ENCODE measurements around the gene PRSS12. TPM values are rescaled to one million over a fixed set of nuclear protein-coding genes. Genes with fewer than 3 reads are reported as not detected.

The PRSS12 gene
- total and polyA plus RNA-seq, 7 donors, result 0.28 to 16.1 (median 1.3) TPM

- Histone ChIP-seq H3K27me3 (no peaks in the 10 kb centered on the region), H3K4me1 (no peaks in the 10 kb centered on the region), H3K4me3 (no peak overlapping the region), H3K36me3 (no peaks in the 10 kb centered on the region), H3K27ac (no peak overlapping the region), H3K9me3 (no peaks in the 10 kb centered on the region)
- 50 to 72% methylated on average over 2 of the region's 2 CpGs for WGBS, 2 donors
- intact Hi-C loops (cut with DNase I), result no loop called here
- no peak for DNase-seq
- TF ChIP-seq POLR2A (IDR thresholded peaks at IDR 0.05) (no peak), EP300 (IDR thresholded peaks at IDR 0.05) (no peak)
Observed at GRCh38 chr4:118367872-118368271, 15.1 kb upstream of the PRSS12 start.

- 94 to 95% methylated on average over 3 of the region's 3 CpGs for WGBS, 2 donors
Observed at GRCh38 chr4:118367361-118367760, 14.6 kb upstream of the PRSS12 start.

DNA sequence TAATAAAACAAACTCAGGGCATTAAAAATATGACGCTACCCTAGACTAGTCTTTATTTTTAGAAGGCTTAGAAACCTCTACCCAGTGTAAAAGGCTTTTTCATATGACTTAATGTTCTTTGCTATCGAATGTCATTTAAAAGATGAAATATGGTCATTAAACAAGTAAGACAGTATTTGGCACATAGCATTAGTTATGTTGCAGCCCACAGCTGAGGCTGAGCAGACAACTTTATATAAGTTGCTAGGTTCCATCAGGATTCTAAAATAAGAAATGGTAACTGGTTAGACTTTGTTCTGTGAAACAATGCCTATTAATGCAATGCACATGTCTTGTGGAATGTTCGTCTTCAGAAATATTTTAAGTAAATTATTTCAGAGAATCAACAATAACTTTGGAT lies 10.4 kb upstream of the PRSS12 start:
- TF ChIP-seq POLR2AphosphoS5 (IDR thresholded peaks at IDR 0.05) (no peak), POLR2A (IDR thresholded peaks at IDR 0.05) (no peak), CTCF (IDR thresholded peaks at IDR 0.05) (no peak), EP300 (IDR thresholded peaks at IDR 0.05) (no peak)
- Histone ChIP-seq H3K4me3 (no peak overlapping the region), H3K4me1 (no peaks in the 10 kb centered on the region), H3K27me3 (no peaks in the 10 kb centered on the region), H3K9me3 (no peaks in the 10 kb centered on the region), H3K27ac (no peak overlapping the region), H3K36me3 (no peaks in the 10 kb centered on the region)
- 73 to 84% methylated on average over 3 of the region's 3 CpGs for WGBS, 2 donors
- no peak for DNase-seq
- intact Hi-C loops (cut with DNase I), result no loop called here

More at GRCh38 chr4:118367361-118367760, 14.6 kb upstream of the PRSS12 start:
- no peaks in the 10 kb centered on the region for H3K9me3 ChIP-seq
- H3K36me3 ChIP-seq, result no peaks in the 10 kb centered on the region
- H3K4me1 ChIP-seq, result no peaks in the 10 kb centered on the region
- H3K27me3 ChIP-seq, result no peaks in the 10 kb centered on the region
- no peak overlapping the region for H3K27ac ChIP-seq
- no peak for TF ChIP-seq POLR2AphosphoS5 (IDR thresholded peaks at IDR 0.05)
- TF ChIP-seq EP300 (IDR thresholded peaks at IDR 0.05), result no peak
- TF ChIP-seq POLR2A (IDR thresholded peaks at IDR 0.05), result no peak
- no peak for TF ChIP-seq CTCF (IDR thresholded peaks at IDR 0.05)
- H3K4me3 ChIP-seq, result no peak overlapping the region
- no peak for DNase-seq
- intact Hi-C loops (cut with DNase I), result no loop called here

DNA sequence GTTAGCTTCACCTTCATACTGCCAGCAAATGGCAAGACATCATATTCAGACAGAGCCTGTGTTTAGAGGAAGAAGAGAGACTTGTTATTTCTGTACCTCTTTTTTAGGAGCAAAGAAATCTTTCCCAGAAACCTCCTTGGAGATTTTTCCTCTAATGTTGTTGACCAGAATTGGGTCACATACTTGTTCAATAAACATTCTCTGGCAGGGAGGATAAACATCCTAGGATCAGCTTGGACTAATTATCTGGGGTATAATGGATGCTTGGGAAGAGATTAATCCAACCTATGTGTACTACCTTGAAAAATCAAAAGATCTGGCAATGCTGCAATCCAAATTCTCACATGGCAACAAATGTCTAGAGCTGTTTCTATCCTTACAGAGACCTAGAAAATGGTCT lies 8.4 kb upstream of the PRSS12 start:
- TF ChIP-seq EP300 (IDR thresholded peaks at IDR 0.05) (no peak), CTCF (IDR thresholded peaks at IDR 0.05) (no peak), POLR2AphosphoS5 (IDR thresholded peaks at IDR 0.05) (no peak), POLR2A (IDR thresholded peaks at IDR 0.05) (no peak)
- peaks cover 0 to 3% (median 3%) of the 10 kb centered on the region in 3 donors for H3K27me3 ChIP-seq
- H3K27ac ChIP-seq, result no peak overlapping the region
- no peaks in the 10 kb centered on the region for H3K36me3 ChIP-seq
- no peaks in the 10 kb centered on the region for H3K9me3 ChIP-seq
- H3K4me3 ChIP-seq, result no peak overlapping the region
- no peak for DNase-seq
- intact Hi-C loops (cut with DNase I), result no loop called here
- no peaks in the 10 kb centered on the region for H3K4me1 ChIP-seq

DNA sequence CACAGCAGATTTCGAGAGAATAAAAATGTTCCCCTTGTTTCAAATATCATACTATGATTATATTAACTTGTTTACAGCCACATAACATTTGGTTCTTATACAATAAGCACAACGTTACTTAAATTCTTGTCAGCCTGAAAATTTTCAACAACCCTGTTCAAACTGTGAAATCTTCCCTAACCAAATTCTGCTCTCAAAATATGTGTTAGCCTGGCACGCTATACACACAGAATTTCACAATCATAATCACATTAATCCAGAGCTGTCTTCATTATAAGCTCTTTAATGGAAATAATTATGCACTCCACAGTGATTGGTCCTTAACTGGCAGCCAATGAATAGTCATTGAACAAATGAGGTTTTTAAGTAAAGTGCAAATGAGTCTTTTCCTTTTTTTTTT lies 7.3 kb upstream of the PRSS12 start:
- H3K27me3 ChIP-seq, result peaks cover 0 to 14% (median 3%) of the 10 kb centered on the region in 3 donors
- H3K27ac ChIP-seq, result no peak overlapping the region
- TF ChIP-seq POLR2AphosphoS5 (IDR thresholded peaks at IDR 0.05) (no peak), EP300 (IDR thresholded peaks at IDR 0.05) (no peak), CTCF (IDR thresholded peaks at IDR 0.05) (no peak), POLR2A (IDR thresholded peaks at IDR 0.05) (no peak)
- H3K4me3 ChIP-seq, result no peak overlapping the region
- no peak for DNase-seq
- intact Hi-C loops (cut with DNase I), result no loop called here
- no peaks in the 10 kb centered on the region for H3K36me3 ChIP-seq
- H3K9me3 ChIP-seq, result no peaks in the 10 kb centered on the region
- no peaks in the 10 kb centered on the region for H3K4me1 ChIP-seq
- 83 to 86% methylated on average over 3 of the region's 3 CpGs for WGBS, 2 donors
